SHP77 treated with DMSO at 0.1 percent for 48 hours (cell line): ENCODE data around the gene PRKAA2.

Source experiments
- DNase-seq: peaks from one replicate; lab custom pipeline; 2025; lab: John Stamatoyannopoulos, UW

The PRKAA2 gene

DNA sequence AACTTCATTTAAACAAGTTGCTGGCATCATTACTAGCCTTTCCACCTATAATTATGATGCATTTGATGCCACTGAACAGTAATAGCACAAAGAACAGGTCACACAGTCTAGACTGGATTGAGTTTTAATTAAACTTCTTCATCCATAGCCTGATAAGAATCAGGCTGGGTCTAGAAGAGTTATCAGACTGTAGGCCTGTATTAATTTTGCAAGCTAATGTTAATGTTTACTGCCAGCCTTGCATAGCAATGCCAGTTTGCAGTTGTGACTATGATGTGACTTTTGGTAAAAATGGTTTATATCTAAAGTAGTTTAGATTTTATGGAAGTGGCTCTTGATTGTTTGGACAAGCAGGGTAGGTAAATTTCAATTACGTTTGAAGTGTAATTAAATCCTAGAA, 68.0 kb downstream of the PRKAA2 start:
- no peak for DNase-seq

- no peak for DNase-seq
Measured at GRCh38 chr1:56715156-56715555, 70.0 kb downstream of the PRKAA2 start.

DNA sequence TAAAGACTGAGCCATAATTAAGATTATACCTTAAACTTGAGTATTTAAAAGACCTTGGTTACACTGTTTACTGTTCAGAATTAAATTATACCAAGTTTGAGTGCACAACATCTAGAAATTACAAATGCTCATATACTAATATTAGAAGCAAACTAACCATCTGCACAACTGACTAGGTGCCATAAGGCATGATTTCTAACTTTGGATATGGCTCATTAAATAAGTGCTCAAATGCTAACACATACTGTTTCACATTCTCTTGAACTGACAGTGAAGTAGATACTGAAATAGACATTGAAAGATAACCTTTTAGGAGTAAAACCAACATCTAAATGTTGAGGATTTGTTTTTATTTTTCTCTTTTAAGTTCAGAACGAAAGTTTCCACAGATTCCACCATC, 74.1 kb downstream of the PRKAA2 start:
- no peak for DNase-seq

GRCh38 chr1:56726706-56727105, 81.6 kb downstream of the PRKAA2 start:
- DNase-seq, result no peak

DNA sequence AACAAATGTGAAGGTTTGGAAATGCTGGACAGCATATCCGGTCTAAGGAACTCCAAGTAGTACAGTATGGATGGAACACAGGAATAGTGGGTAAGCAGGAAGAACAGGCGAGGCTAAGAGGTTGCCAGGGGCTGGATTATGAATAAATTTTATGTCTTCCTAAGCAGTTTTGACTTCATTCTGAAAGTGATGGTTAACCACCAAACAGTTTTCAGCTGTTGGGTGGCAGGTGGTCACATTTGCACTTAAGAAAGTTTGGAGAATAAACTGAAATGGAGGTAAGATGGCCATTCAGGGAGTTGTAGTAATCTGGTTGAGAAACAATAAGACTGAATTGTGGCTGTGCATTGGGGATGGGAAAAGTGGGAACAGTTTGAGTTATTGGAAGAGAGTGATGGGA, 83.8 kb downstream of the PRKAA2 start:
- no peak for DNase-seq

GRCh38 chr1:56745231-56745630, 100.1 kb downstream of the PRKAA2 start:
- DNase-seq, result no peak

- DNase-seq, result no peak
Measured at GRCh38 chr1:56754708-56755479, 109.8 kb downstream of the PRKAA2 start.

DNA sequence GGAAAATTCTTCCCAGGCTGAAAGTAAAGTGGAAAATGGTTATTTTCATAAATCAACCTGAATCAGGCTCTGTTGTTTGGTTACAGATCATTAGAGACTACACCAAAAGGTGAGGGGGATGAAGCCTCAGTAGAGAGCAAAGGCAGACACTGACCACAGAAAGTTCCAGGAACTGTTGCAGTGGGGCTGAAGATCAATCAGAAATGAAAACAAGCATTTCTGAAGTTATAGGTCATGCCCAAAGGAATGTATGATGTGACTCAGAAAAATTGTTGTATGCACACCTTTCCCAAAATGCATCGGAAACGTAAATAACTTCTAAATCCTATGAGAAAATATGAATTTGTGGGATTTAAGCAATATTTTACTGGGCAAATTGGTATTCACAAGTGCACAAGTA, 110.8 kb downstream of the PRKAA2 start:
- no peak for DNase-seq

DNA sequence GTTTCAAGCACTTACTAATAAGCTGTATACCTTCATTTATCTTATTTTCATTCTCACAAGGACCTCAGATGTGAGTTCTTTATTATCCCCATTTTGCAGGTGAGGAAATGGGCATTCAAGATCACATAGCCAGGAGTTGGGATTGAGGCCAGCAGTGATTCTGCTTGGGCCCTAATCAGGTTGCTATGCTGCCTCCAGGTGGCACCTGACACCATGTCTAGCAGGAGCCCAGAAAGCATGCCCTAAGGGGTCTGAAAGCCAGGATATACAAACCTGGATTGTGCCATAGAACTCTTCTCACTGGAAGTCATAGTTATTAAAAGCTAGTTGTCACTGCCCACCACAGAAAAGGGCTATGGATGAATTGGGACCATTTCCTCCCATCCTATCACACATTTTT, 113.0 kb downstream of the PRKAA2 start:
- peak; percentile 8 for DNase-seq

- DNase-seq, result no peak
Measured at GRCh38 chr1:56758794-56759193, 113.7 kb downstream of the PRKAA2 start.
